ENCODE data around the gene CNTN5.

DNA sequence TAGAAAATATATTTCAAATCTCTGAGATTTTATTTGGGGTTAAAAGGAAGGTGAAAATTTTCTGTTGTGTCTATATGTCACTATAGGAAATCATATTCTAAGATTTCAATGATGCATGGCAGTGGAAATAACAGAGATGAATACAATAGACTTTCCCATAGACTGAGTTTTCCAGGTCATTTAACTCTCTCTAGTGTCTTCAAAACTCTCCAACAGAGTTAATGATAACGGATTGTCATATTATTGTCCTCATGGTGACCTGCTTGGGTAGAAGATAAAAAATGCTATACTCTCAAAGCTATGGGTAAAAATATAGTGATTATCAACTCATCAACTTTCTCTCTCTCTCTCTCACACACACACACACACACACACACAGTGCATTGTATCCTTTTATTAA, 312.9 kb downstream of the CNTN5 start:
- TF ChIP-seq EP300 (conservative IDR thresholded peaks at IDR 0.05; ENCODE audit: poor library complexity, severe bottlenecking) (no peak), RAD21 (conservative IDR thresholded peaks at IDR 0.05) (no peak), EZH2 (IDR thresholded peaks at IDR 0.05; ENCODE audit: borderline replicate concordance, insufficient read depth, low read length, poor library complexity, severe bottlenecking) (no peak)
- TF ChIP-seq, protein P1, sequence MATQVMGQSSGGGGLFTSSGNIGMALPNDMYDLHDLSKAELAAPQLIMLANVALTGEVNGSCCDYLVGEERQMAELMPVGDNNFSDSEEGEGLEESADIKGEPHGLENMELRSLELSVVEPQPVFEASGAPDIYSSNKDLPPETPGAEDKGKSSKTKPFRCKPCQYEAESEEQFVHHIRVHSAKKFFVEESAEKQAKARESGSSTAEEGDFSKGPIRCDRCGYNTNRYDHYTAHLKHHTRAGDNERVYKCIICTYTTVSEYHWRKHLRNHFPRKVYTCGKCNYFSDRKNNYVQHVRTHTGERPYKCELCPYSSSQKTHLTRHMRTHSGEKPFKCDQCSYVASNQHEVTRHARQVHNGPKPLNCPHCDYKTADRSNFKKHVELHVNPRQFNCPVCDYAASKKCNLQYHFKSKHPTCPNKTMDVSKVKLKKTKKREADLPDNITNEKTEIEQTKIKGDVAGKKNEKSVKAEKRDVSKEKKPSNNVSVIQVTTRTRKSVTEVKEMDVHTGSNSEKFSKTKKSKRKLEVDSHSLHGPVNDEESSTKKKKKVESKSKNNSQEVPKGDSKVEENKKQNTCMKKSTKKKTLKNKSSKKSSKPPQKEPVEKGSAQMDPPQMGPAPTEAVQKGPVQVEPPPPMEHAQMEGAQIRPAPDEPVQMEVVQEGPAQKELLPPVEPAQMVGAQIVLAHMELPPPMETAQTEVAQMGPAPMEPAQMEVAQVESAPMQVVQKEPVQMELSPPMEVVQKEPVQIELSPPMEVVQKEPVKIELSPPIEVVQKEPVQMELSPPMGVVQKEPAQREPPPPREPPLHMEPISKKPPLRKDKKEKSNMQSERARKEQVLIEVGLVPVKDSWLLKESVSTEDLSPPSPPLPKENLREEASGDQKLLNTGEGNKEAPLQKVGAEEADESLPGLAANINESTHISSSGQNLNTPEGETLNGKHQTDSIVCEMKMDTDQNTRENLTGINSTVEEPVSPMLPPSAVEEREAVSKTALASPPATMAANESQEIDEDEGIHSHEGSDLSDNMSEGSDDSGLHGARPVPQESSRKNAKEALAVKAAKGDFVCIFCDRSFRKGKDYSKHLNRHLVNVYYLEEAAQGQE (IDR thresholded peaks at IDR 0.05; ENCODE audit: borderline replicate concordance) = no peak
- TF ChIP-seq, protein P2, sequence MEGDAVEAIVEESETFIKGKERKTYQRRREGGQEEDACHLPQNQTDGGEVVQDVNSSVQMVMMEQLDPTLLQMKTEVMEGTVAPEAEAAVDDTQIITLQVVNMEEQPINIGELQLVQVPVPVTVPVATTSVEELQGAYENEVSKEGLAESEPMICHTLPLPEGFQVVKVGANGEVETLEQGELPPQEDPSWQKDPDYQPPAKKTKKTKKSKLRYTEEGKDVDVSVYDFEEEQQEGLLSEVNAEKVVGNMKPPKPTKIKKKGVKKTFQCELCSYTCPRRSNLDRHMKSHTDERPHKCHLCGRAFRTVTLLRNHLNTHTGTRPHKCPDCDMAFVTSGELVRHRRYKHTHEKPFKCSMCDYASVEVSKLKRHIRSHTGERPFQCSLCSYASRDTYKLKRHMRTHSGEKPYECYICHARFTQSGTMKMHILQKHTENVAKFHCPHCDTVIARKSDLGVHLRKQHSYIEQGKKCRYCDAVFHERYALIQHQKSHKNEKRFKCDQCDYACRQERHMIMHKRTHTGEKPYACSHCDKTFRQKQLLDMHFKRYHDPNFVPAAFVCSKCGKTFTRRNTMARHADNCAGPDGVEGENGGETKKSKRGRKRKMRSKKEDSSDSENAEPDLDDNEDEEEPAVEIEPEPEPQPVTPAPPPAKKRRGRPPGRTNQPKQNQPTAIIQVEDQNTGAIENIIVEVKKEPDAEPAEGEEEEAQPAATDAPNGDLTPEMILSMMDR (IDR thresholded peaks at IDR 0.05; ENCODE audit: poor library complexity, severe bottlenecking) = no peak
